ENCODE measurements around the gene PCBP2. TPM values are rescaled to one million over a fixed set of nuclear protein-coding genes. Genes with fewer than 3 reads are reported as not detected.

PCBP2 gene
- polyA plus RNA-seq, 1 donor from 2014 or later: 242 TPM

DNA sequence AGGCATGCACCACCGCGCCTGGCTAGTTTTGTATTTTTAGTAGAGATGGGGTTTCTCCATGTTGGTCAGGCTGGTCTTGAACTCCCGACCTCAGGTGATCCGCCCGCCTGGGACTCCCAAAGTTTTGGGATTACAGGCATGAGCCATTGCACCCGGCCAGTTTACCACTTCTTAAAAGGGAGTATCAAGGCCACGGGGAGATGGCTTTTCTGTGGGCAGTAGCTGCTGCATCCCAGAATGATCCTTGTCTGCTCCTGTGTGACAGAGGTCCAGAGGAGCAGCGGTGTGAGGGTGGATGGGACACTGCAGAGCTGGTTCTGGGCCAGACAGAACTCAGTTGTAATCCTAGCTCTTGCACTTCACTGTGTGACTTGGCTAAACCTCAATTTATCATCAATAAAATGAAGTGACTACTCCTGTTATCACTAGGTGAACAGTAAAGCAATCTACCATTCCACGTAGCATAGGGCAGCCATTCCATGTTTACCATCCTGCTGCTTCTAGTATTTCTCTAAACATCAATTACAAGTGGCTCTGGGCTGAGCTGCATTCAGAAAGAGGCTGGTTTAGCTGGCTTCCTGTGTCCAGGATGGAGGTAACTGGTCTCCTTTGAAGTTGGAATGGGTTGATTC is 58.4 kb downstream of the PCBP2 start:
- H3K4me2 ChIP-seq (ENCODE audit: low read length): no peak overlapping the region
- no peaks in the 10 kb centered on the region for H4K20me1 ChIP-seq (ENCODE audit: insufficient read depth)
- H3K9me2 ChIP-seq (ENCODE audit: insufficient read depth, low read length): no peaks in the 10 kb centered on the region
- no peaks in the 10 kb centered on the region for H3K79me2 ChIP-seq (replicated peaks; ENCODE audit: insufficient read depth, low read length)
- H2AFZ ChIP-seq (ENCODE audit: low read depth, low read length): no peak overlapping the region
- TF ChIP-seq RAD21 (conservative IDR thresholded peaks at IDR 0.05) (no peak), SMC3 (conservative IDR thresholded peaks at IDR 0.05; ENCODE audit: poor library complexity) (no peak), EZH2 (IDR thresholded peaks at IDR 0.05; ENCODE audit: borderline replicate concordance, insufficient read depth, low read length, poor library complexity, severe bottlenecking) (no peak), EP300 (conservative IDR thresholded peaks at IDR 0.05; ENCODE audit: poor library complexity, severe bottlenecking) (no peak)
- no peaks in the 10 kb centered on the region for H3K36me3 ChIP-seq (ENCODE audit: insufficient read depth, low read length)
- no peaks in the 10 kb centered on the region for H3K27me3 ChIP-seq (ENCODE audit: insufficient read depth, low read depth, low read length)
- no peaks in the 10 kb centered on the region for H3F3A ChIP-seq (ENCODE audit: insufficient read depth, low read length, poor library complexity, severe bottlenecking)
- no peaks in the 10 kb centered on the region for H3K9me3 ChIP-seq (ENCODE audit: low read length)
- H3K27ac ChIP-seq (ENCODE audit: low read length): no peak overlapping the region
- no peak overlapping the region for H3K4me3 ChIP-seq (ENCODE audit: low read length)
- H3K9ac ChIP-seq (ENCODE audit: low read length): no peak overlapping the region

DNA sequence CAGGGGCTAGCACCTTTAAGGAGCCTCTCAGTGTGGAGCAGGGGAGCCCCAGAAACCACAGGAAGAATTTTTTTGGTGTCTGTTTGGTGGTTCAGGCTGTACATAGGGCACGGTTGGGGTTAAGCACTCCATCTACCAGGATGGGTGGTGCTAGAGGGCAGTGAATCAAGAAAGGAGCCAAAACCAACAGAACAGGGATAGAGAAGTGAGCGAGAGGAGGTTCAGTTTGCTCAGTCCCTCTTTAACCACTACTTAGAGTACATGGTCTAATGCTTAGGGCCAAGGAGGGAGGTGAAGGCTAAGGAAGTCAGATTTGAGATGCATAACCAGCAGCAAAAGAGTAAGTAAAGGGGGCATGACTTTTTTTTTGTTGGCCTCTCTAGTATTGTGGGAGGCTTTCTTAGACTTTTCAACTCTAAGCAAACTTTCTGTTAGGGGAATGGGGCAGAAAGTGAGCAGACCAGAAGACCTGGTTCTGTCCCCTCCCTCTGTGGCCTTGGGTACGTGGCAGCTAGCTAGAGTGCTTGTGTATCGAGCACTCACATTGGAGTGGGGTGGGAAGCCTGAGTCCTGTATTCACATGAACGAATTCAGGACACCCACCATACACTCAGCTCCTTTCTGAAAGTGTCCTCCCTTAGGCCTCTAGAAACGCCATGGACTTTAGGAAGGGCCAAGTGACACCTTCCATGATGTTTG is 62.0 kb downstream of the PCBP2 start:
- H3F3A ChIP-seq (ENCODE audit: insufficient read depth, low read length, poor library complexity, severe bottlenecking): no peaks in the 10 kb centered on the region
- no peaks in the 10 kb centered on the region for H3K79me2 ChIP-seq (replicated peaks; ENCODE audit: insufficient read depth, low read length)
- no peaks in the 10 kb centered on the region for H3K27me3 ChIP-seq (ENCODE audit: insufficient read depth, low read depth, low read length)
- TF ChIP-seq SMC3 (conservative IDR thresholded peaks at IDR 0.05; ENCODE audit: poor library complexity): no peak
- TF ChIP-seq MXI1 (conservative IDR thresholded peaks at IDR 0.05; ENCODE audit: poor library complexity, severe bottlenecking): no peak
- TF ChIP-seq, protein P1, sequence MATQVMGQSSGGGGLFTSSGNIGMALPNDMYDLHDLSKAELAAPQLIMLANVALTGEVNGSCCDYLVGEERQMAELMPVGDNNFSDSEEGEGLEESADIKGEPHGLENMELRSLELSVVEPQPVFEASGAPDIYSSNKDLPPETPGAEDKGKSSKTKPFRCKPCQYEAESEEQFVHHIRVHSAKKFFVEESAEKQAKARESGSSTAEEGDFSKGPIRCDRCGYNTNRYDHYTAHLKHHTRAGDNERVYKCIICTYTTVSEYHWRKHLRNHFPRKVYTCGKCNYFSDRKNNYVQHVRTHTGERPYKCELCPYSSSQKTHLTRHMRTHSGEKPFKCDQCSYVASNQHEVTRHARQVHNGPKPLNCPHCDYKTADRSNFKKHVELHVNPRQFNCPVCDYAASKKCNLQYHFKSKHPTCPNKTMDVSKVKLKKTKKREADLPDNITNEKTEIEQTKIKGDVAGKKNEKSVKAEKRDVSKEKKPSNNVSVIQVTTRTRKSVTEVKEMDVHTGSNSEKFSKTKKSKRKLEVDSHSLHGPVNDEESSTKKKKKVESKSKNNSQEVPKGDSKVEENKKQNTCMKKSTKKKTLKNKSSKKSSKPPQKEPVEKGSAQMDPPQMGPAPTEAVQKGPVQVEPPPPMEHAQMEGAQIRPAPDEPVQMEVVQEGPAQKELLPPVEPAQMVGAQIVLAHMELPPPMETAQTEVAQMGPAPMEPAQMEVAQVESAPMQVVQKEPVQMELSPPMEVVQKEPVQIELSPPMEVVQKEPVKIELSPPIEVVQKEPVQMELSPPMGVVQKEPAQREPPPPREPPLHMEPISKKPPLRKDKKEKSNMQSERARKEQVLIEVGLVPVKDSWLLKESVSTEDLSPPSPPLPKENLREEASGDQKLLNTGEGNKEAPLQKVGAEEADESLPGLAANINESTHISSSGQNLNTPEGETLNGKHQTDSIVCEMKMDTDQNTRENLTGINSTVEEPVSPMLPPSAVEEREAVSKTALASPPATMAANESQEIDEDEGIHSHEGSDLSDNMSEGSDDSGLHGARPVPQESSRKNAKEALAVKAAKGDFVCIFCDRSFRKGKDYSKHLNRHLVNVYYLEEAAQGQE (IDR thresholded peaks at IDR 0.05; ENCODE audit: borderline replicate concordance): no peak
- no peak for TF ChIP-seq POLR2AphosphoS5 (IDR thresholded peaks at IDR 0.05)
- TF ChIP-seq, protein P2, sequence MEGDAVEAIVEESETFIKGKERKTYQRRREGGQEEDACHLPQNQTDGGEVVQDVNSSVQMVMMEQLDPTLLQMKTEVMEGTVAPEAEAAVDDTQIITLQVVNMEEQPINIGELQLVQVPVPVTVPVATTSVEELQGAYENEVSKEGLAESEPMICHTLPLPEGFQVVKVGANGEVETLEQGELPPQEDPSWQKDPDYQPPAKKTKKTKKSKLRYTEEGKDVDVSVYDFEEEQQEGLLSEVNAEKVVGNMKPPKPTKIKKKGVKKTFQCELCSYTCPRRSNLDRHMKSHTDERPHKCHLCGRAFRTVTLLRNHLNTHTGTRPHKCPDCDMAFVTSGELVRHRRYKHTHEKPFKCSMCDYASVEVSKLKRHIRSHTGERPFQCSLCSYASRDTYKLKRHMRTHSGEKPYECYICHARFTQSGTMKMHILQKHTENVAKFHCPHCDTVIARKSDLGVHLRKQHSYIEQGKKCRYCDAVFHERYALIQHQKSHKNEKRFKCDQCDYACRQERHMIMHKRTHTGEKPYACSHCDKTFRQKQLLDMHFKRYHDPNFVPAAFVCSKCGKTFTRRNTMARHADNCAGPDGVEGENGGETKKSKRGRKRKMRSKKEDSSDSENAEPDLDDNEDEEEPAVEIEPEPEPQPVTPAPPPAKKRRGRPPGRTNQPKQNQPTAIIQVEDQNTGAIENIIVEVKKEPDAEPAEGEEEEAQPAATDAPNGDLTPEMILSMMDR (IDR thresholded peaks at IDR 0.05; ENCODE audit: poor library complexity, severe bottlenecking): no peak
- no peak overlapping the region for H2AFZ ChIP-seq (ENCODE audit: low read depth, low read length)
- no peak overlapping the region for H3K27ac ChIP-seq (ENCODE audit: low read length)
- no peaks in the 10 kb centered on the region for H3K9me3 ChIP-seq (ENCODE audit: low read length)
- H3K4me2 ChIP-seq (ENCODE audit: low read length): no peak overlapping the region
- no peaks in the 10 kb centered on the region for H4K20me1 ChIP-seq (ENCODE audit: insufficient read depth)
- no peaks in the 10 kb centered on the region for H3K36me3 ChIP-seq (ENCODE audit: insufficient read depth, low read length)
- H3K9me2 ChIP-seq (ENCODE audit: insufficient read depth, low read length): no peaks in the 10 kb centered on the region
- no peak overlapping the region for H3K9ac ChIP-seq (ENCODE audit: low read length)
- H3K4me3 ChIP-seq (ENCODE audit: low read length): no peak overlapping the region
